GM19035 (cell line): ENCODE data around the gene MAB21L4.
"Not testable (repeated sequence)": the region's sequence is repeated elsewhere in the genome, so short reads cannot be mapped to it uniquely, and the experiment has no call there.

Experiments
- ATAC-seq: cut with Tn5 transposase; IDR thresholded peaks from one replicate; pipeline ENCODE4 v1.9.1; 2021; ENCODE audit not compliant: unreplicated experiment

The MAB21L4 gene

GRCh38 chr2:240868286-240869108 is 27.5 kb downstream of the MAB21L4 start, which contains the start of gene AGXT:
Gene AGXT (plus strand): TSS chr2:240868824. CDS start chr2:240868866, 42 bp downstream.
- ATAC-seq = no peak

DNA sequence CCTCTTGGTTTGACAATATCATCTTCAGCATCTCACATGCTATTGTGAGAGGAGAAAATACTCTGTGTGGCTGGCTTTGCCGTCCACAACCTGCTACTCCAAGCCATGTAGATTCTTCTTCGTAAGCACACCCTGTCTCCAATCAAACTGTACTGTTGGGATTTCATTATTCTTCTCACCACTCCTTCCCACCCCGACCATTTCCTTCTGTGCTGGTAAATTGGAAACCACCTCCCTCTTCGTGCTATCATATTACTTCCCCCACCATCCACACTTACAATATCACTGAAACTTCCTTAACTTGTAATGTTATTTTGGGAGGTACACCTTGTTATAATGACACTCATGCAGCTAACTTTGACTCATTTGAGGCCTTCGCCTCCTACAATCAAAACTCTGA is 30.6 kb downstream of the MAB21L4 start:
- no peak for ATAC-seq

GRCh38 chr2:240864475-240864874 is 31.5 kb downstream of the MAB21L4 start:
- no peak for ATAC-seq

- no peak for ATAC-seq
Measured at GRCh38 chr2:240861547-240861946, 34.4 kb downstream of the MAB21L4 start.

- no peak for ATAC-seq
Measured at GRCh38 chr2:240858871-240859270, 37.1 kb downstream of the MAB21L4 start.

DNA sequence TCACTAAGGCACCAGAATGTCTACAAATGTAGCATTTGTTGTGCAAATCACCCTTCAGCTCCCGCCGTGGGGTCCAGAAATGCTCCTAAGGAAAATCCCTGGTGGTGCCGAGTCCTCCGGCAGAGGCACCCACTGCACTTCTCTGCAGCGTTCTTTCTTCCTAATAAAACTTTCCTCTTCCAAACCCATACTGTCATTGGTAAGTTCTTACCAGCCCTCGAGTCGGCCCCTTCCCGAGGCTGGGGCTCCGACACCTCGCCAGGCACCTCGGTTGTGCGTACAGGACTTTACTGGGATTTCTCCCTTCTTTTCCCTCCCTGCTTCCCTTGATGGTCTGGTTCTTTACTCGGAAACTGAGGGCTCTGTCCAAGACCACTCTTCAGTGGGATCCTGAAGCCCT is 37.6 kb downstream of the MAB21L4 start:
- no peak for ATAC-seq

DNA sequence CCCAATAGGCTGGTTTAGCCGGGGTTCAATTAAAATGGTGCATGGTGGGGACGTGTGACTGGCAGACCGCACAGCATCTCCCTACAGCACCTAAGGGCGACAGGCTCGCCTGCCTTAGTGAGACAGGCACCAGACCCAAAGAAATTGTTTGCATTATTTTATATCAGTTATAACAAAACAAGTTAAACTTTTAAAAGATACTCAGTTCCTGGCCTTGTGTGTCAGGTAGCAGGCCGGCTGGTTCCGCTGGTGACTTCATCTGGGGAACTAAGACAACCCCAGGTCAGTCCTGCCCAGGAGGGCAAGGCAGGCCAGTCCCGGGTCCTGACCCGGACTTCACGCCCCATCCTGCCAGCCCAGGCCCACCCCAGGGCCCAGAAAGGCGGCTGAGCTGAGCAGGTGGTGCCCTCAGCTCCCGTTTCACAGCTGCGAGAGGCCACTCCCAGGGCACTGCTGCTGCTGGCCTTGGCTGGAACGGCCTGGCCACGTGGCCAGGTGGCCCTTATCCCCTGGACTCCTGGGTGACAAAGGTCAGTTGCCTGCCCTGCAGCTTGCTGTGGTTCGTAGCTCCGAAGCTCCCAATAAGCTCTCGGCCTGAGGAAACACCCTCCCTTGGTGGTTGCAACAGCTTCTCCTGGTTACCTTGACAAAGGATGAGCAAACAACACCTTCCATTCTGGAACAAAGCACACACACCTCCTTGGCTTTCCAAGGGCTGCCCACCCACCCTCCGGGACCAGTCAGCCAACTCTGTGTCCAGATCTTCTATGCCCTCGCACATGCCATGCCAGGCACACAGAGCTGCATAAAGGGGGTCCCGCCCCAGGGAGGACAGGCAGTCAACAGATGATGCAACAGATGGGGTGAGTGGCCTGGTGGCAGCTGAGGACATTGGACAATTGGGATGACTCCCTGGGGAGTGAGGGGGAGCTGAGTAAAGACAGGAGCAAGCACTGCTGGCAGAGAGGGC is 38.6 kb downstream of the MAB21L4 start:
- ATAC-seq = no peak

GRCh38 chr2:240856151-240856980 is 39.6 kb downstream of the MAB21L4 start:
- no peak for ATAC-seq

- ATAC-seq = no peak
Measured at GRCh38 chr2:240855670-240856069, 40.3 kb downstream of the MAB21L4 start.

- no peak for ATAC-seq
Measured at GRCh38 chr2:240852671-240853314, 43.2 kb downstream of the MAB21L4 start.

- ATAC-seq = no peak
Measured at GRCh38 chr2:240851078-240851991, 44.6 kb downstream of the MAB21L4 start.

DNA sequence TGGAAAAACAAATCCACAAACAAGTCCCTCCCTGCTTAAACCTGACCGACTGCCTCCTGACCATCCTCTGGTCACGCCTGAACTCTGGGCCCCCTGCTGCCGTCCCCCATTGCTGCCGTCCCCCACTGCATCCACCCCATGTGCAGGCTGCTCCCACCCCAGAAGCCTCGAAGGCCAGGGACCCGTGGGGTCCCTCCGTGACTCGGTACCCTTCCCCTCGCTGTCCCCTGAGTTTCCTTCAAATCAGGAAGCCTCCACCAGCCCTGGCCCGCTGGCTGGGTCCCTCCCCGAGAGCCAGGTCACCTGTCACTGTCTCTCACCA is 45.2 kb downstream of the MAB21L4 start:
- ATAC-seq = no peak

GRCh38 chr2:240850026-240850425 is 45.9 kb downstream of the MAB21L4 start:
- no peak for ATAC-seq

DNA sequence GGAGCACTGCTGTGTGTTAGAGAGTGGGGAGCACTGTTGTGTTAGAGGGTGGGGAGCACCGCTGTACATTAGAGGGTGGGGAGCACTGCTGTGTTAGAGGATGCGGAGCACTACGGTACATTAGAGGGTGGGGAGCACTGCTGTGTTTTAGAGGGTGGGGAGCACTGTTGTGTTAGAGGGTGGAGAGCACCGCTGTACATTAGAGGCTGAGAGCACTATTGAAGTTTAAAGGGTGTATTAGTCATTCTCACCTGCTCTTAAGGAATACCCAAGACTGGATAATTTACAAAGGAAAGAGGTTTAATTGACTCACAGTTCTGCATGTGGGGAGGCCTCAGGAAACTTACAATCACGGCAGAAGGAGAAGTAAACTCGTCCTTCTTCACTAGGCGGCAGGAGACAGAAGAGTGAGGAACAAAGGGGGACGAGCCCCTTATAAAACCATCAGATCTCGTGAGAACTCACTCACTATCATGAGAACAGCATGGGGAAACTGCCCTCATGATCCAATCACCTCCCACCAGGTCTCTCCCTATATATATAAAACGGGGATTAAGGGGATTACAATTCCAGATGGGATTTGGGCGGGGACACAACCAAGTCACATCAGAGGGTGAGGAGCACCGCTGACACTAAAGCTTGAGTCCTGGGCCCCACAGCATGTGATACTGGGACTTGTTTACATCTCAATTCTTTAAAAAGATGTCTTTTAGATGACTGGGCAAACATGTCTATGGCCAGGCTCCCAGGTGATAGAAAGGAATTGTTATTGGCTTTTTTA is 46.9 kb downstream of the MAB21L4 start:
- no peak for ATAC-seq

- no peak for ATAC-seq
Measured at GRCh38 chr2:240847817-240848216, 48.1 kb downstream of the MAB21L4 start.

DNA sequence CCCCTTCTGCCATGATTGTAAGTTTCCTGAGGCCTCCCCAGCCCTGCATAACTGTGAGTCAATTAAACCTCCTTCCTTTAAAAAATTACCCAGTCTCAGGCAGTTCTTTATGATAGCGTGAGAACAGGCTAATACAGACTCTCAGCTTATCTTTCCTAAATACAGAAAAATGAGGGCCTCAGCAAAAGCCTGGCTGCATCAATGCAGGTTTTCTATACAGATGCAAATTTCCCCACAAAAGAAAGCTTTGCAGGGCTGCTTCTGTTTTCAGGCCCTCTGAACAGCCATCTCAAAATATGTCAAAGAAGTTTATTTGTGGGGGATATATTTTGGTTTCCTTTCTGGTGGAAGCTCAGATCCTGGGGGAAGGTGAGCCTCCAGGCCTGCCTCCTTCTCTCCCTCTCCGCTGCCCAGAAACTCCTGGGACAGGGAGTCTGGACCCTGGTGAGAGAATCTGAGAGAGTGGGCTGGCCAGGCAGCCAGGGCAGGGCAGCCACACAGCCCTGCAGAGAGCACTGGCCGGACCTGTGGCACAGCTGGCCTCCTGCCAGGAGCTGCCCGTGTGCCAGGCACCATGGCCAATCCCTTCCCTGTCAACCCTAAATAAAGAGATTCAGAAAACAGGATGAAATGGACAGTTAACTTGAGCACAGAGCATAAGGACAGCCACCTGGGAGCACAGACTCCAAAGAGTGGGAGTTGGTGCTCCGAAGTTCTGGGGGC is 48.9 kb downstream of the MAB21L4 start:
- no peak for ATAC-seq

GRCh38 chr2:240846309-240846708 is 49.6 kb downstream of the MAB21L4 start:
- ATAC-seq = not testable (repeated sequence)

GRCh38 chr2:240840435-240841060 is 55.4 kb downstream of the MAB21L4 start:
- ATAC-seq = no peak
